MG63 (cell line): ENCODE results near the gene TANGO2. TPM values are rescaled to one million over a fixed set of nuclear protein-coding genes. Genes with fewer than 3 reads are reported as not detected.

Experiments
- DNase-seq: peaks from one replicate; pipeline ENCODE4 v3.0.0-alpha.2; 2020
- H3K27me3 ChIP-seq: fragments of 250-450 bp; sonication (Bioruptor Pico); 2 replicates; pipeline ENCODE4 v1.5.1; 2020; ENCODE audit warnings: mild to moderate bottlenecking, moderate library complexity
- H3K36me3 ChIP-seq: fragments of 250-450 bp; sonication (Bioruptor Pico); 2 replicates; pipeline ENCODE4 v1.5.1; 2020; ENCODE audit warnings: mild to moderate bottlenecking, moderate library complexity
- H3K4me3 ChIP-seq: fragments of 250-450 bp; sonication (Bioruptor Pico); 2 replicates; pipeline ENCODE4 v1.5.1; 2020; ENCODE audit warnings: mild to moderate bottlenecking, moderate library complexity
- H3K9me3 ChIP-seq: fragments of 250-450 bp; sonication (Bioruptor Pico); 2 replicates; pipeline ENCODE4 v1.5.1; 2020; ENCODE audit warnings: mild to moderate bottlenecking, moderate library complexity
- total RNA-seq: library from RNA; depleted of rRNA; stranded (reverse); fragments of >200 nt; shearing (Covaris generic); gene quantifications from 2 replicates; pipeline ENCODE4 v1.2.3, GENCODE V29; 2014; ENCODE audit warnings: low replicate concordance

Gene TANGO2
- total RNA-seq, 1 experiment from 2014 or later = 21.0 TPM

DNA sequence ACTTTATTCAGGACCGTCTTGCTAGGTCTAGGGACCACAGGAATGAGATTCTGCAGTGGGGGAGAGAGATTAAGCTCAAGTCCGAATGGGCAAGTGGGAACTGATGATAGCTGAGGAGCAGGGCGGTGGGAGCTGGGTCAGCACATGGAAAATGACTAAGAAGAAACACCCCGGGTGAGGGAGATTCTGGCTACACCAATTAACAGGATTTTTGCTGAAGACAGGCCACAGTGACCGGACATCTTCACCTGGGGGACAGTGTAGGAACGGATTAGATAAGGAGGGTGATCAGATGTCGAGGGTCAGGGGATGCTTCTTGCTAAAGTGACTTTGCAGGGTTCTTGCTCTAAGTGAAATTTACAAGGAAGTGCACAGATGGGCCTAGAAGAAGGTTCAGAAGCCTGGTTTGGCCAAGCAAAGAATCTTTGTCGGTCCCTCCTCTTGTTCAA lies 50.6 kb downstream of the TANGO2 start:
- H3K27me3 ChIP-seq = no peaks in the 10 kb centered on the region
- DNase-seq = no peak
- H3K4me3 ChIP-seq = no peak overlapping the region
- H3K36me3 ChIP-seq = no peaks in the 10 kb centered on the region
- no peaks in the 10 kb centered on the region for H3K9me3 ChIP-seq

DNA sequence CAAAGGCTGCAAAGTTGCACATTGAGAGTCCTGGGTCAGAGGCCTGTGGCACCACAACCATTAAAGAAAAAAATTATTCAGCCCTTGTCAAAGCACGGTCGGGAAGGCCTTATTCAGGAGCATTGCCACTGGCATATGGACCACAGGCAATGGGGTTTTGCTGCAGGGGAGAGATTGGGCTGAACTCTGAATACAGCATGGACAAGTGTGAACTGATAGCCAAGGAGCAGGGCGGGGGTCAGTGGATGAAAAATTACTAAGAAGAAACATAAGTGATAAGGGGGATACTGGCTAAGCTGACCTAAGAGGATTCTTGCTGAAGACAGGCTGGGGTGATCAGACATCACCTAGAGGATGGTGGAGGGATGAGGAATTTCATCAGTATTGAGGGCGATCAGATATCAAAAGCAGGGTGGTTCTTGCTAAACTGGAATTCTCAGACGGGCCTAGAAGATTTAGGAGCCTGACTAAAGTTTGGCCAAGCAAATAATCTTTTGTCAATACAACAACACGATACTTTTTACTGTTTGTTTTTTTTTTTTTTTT lies 55.8 kb downstream of the TANGO2 start:
- no peaks in the 10 kb centered on the region for H3K27me3 ChIP-seq
- peaks cover 2% of the 10 kb centered on the region for H3K36me3 ChIP-seq
- no peak overlapping the region for H3K4me3 ChIP-seq
- DNase-seq = no peak
- H3K9me3 ChIP-seq = no peaks in the 10 kb centered on the region

- H3K9me3 ChIP-seq = no peaks in the 10 kb centered on the region
- H3K36me3 ChIP-seq = peaks cover 20% of the 10 kb centered on the region
- DNase-seq = peak; percentile 96
- peak within 1 kb of the TSS; percentile 95 for H3K4me3 ChIP-seq
- no peaks in the 10 kb centered on the region for H3K27me3 ChIP-seq
Measured at GRCh38 chr22:20079745-20080444, 59.0 kb downstream of the TANGO2 start, which contains the start of gene DGCR8. DGCR8 (plus strand) TSS chr22:20080241; CDS start chr22:20085964, 5,723 bp downstream.

GRCh38 chr22:20080445-20080775 lies 59.5 kb downstream of the TANGO2 start:
- H3K4me3 ChIP-seq = peak overlapping the region; percentile 95
- H3K9me3 ChIP-seq = no peaks in the 10 kb centered on the region
- H3K27me3 ChIP-seq = no peaks in the 10 kb centered on the region
- peak; percentile 73 for DNase-seq
- H3K36me3 ChIP-seq = peaks cover 25% of the 10 kb centered on the region

DNA sequence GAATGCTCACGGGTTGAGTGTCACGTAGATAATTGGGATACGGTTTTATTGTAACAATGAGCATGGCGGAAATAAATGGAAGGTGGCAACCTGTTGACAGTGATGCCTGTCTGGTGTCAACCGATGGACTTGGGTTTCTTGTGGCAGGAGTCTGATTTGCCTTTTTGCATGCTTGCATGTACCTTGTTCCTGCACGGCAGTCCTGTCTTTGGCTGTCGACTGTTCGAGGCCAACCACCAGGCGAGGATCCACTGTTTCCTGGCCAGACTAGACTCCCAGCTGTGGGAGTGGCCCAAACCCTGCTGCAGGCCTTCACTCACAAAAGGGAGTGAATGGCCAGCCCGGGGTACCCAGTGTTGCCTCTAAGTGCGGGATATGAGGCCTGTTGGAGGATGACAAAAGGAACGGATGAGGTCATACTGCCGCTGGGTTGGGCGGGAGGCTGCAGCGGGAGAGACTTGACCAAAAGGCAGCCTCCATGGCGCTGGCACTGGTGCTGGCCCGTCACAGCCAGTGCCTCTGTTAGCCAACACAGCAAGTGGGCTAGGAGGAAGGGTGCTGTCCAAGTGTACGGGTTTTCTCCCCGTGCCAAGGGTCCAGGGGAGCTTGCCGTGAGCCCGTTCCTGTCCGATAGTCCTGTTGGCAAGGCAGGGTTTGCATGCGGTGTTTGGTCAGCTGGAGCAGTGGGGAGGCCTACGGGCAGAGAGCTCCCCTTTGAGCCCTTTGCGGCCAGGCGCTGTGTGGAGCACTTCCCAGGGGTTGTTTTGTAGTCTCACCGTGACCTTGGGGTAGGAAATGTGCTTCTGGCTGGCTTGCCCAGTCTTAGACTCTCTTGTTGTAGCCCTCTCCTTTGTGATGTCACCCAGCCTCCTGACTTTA lies 60.1 kb downstream of the TANGO2 start:
- H3K36me3 ChIP-seq = peaks cover 31% of the 10 kb centered on the region
- peak; percentile 71 for DNase-seq
- H3K9me3 ChIP-seq = no peaks in the 10 kb centered on the region
- peak overlapping the region; percentile 95 for H3K4me3 ChIP-seq
- H3K27me3 ChIP-seq = no peaks in the 10 kb centered on the region

- Histone ChIP-seq H3K36me3 (peaks cover 54% of the 10 kb centered on the region), H3K9me3 (no peaks in the 10 kb centered on the region), H3K27me3 (no peaks in the 10 kb centered on the region), H3K4me3 (no peak overlapping the region)
- DNase-seq = no peak
Measured at GRCh38 chr22:20083157-20083890, 62.4 kb downstream of the TANGO2 start.

GRCh38 chr22:20083891-20084546 lies 63.1 kb downstream of the TANGO2 start:
- no peak overlapping the region for H3K4me3 ChIP-seq
- peaks cover 59% of the 10 kb centered on the region for H3K36me3 ChIP-seq
- H3K27me3 ChIP-seq = no peaks in the 10 kb centered on the region
- DNase-seq = no peak
- no peaks in the 10 kb centered on the region for H3K9me3 ChIP-seq

- Histone ChIP-seq H3K36me3 (peaks cover 67% of the 10 kb centered on the region), H3K27me3 (no peaks in the 10 kb centered on the region), H3K4me3 (no peak overlapping the region), H3K9me3 (no peaks in the 10 kb centered on the region)
- no peak for DNase-seq
Measured at GRCh38 chr22:20084547-20085413, 63.9 kb downstream of the TANGO2 start.

DNA sequence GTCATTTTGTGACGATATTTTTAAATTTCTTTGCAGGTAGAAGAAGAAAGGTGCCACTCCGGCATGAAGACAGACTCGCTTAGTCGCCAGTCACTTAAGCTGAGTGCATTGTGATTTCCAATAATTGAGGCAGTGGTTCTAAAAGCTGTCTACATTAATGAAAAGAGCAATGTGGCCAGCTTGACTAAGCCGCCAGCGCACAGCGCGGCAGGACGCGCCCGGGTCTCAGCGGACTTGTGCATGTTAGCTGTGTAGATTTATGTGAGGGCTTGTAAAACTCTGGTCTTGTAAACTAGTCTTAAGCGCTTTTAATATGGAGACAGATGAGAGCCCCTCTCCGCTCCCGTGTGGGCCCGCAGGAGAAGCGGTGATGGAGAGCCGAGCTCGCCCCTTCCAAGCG lies 64.7 kb downstream of the TANGO2 start:
- H3K9me3 ChIP-seq = no peaks in the 10 kb centered on the region
- DNase-seq = no peak
- H3K27me3 ChIP-seq = no peaks in the 10 kb centered on the region
- peaks cover 76% of the 10 kb centered on the region for H3K36me3 ChIP-seq
- H3K4me3 ChIP-seq = no peak overlapping the region

DNA sequence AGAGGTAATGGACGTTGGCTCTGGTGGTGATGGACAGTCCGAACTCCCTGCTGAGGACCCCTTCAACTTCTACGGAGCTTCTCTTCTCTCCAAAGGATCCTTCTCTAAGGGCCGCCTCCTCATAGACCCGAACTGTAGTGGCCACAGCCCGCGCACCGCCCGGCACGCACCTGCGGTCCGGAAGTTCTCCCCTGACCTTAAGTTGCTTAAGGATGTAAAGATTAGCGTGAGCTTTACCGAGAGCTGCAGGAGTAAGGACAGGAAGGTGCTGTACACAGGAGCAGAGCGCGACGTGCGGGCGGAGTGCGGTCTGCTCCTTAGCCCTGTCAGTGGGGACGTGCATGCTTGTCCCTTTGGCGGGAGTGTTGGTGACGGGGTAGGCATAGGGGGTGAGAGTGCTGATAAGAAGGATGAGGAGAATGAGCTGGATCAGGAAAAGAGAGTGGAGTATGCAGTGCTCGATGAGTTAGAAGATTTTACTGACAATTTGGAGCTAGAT lies 65.2 kb downstream of the TANGO2 start:
- DNase-seq = no peak
- no peak overlapping the region for H3K4me3 ChIP-seq
- no peaks in the 10 kb centered on the region for H3K9me3 ChIP-seq
- no peaks in the 10 kb centered on the region for H3K27me3 ChIP-seq
- H3K36me3 ChIP-seq = peaks cover 81% of the 10 kb centered on the region

GRCh38 chr22:20086763-20087162 lies 65.9 kb downstream of the TANGO2 start:
- no peak for DNase-seq
- H3K4me3 ChIP-seq = no peak overlapping the region
- peaks cover 84% of the 10 kb centered on the region for H3K36me3 ChIP-seq
- no peaks in the 10 kb centered on the region for H3K9me3 ChIP-seq
- H3K27me3 ChIP-seq = no peaks in the 10 kb centered on the region

GRCh38 chr22:20087319-20088262 lies 66.7 kb downstream of the TANGO2 start:
- H3K27me3 ChIP-seq = no peaks in the 10 kb centered on the region
- H3K36me3 ChIP-seq = peaks cover 86% of the 10 kb centered on the region
- H3K4me3 ChIP-seq = no peak overlapping the region
- no peaks in the 10 kb centered on the region for H3K9me3 ChIP-seq
- DNase-seq = no peak

- DNase-seq = no peak
- Histone ChIP-seq H3K36me3 (peaks cover 86% of the 10 kb centered on the region), H3K27me3 (no peaks in the 10 kb centered on the region), H3K9me3 (no peaks in the 10 kb centered on the region), H3K4me3 (no peak overlapping the region)
Measured at GRCh38 chr22:20088263-20088648, 67.3 kb downstream of the TANGO2 start.

DNA sequence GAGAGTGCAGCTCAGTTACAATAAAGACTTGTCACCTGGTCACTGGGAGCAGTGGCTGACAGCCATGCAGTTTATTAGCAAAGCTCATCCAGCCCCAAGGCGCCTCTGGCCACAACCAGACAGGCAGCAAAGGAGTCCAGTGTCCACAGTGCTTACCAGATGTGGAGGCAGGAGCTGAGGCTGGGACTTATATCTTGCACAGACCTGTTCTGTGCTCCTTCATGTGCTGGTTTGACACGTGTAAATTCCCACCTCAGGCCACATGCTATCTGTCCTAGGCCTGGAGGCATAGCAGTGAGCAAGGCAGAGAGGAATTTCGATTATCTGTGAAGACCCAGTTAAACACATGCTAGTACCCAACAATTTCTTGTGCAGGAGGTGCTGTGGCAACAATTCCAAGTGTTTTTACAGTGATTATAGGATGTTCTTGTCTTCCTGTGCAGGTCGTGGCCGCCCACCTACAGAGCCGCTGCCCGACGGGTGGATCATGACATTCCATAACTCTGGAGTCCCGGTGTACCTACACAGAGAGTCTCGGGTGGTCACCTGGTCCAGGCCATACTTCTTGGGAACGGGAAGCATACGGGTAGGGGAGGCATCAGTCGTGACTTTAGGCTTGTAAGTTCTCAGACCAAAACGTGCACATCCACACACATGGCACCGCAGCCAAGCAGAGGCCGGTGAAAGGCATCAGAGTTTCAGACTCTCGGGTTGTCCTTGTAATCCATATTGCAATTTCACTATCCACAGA lies 68.5 kb downstream of the TANGO2 start:
- peaks cover 97% of the 10 kb centered on the region for H3K36me3 ChIP-seq
- H3K9me3 ChIP-seq = no peaks in the 10 kb centered on the region
- no peaks in the 10 kb centered on the region for H3K27me3 ChIP-seq
- no peak overlapping the region for H3K4me3 ChIP-seq
- DNase-seq = no peak
